Neutrophil (primary cell): ENCODE measurements around the gene EOLA1.
"Not testable (repeated sequence)": the region's sequence is repeated elsewhere in the genome, so short reads cannot be mapped to it uniquely, and the experiment has no call there.

ENCODE experiments used
- H3K27ac ChIP-seq: fragments of 200-600 bp; sonication (generic); 2 replicates; pipeline ENCODE4 v1.5.1; 2016; ENCODE audit warnings: mild to moderate bottlenecking, moderate library complexity
- H3K27me3 ChIP-seq: fragments of 200-600 bp; sonication (generic); 2 replicates; pipeline ENCODE4 v1.6.0; 2016; ENCODE audit warnings: mild to moderate bottlenecking
- H3K36me3 ChIP-seq: fragments of 200-600 bp; sonication (generic); 2 replicates; pipeline ENCODE4 v1.5.1; 2017
- H3K4me1 ChIP-seq, 2 experiments: fragments of 200-600 bp in 1 of 2; sonication (generic) in 1 of 2; 1 replicate in 1 of 2; 2 replicates in 1 of 2; pipeline versions ENCODE4 v1.5.1 to v1.6.1; 2013 to 2016; ENCODE audit warnings: low read depth in 1 of 2, low read length in 1 of 2, mild to moderate bottlenecking in 1 of 2, moderate library complexity in 1 of 2; ENCODE audit not compliant: control insufficient read depth in 1 of 2, insufficient read depth in 1 of 2
- H3K4me3 ChIP-seq, 2 experiments: fragments of 200-600 bp in 1 of 2; sonication (generic) in 1 of 2; 1 replicate in 1 of 2; 2 replicates in 1 of 2; pipeline ENCODE4 v1.5.1; 2013 to 2016; ENCODE audit warnings: low read depth in 1 of 2, low read length in 1 of 2, mild to moderate bottlenecking in 1 of 2, moderate library complexity in 1 of 2
- H3K9me3 ChIP-seq: fragments of 200-600 bp; sonication (generic); 2 replicates; pipeline ENCODE4 v1.5.1; 2016
- CTCF ChIP-seq: fragments of 200-600 bp; sonication (generic); IDR thresholded peaks from 2 replicates; pipeline ENCODE4 v1.5.1; 2016; ENCODE audit warnings: antibody characterized with exemption

EOLA1 gene

GRCh38 chrX:149570668-149571067, 29.9 kb downstream of the EOLA1 start:
- TF ChIP-seq CTCF: no peak
- Histone ChIP-seq H3K9me3 (no peaks in the 10 kb centered on the region), H3K36me3 (no peaks in the 10 kb centered on the region), H3K4me1 (no peaks in the 10 kb centered on the region), H3K4me3 (no peak overlapping the region), H3K27me3 (no peaks in the 10 kb centered on the region), H3K27ac (no peak overlapping the region)

- H3K27me3 ChIP-seq: no peaks in the 10 kb centered on the region
- no peak overlapping the region for H3K27ac ChIP-seq
- no peak for TF ChIP-seq CTCF
- H3K36me3 ChIP-seq: no peaks in the 10 kb centered on the region
- H3K9me3 ChIP-seq: no peaks in the 10 kb centered on the region
- H3K4me1 ChIP-seq: no peaks in the 10 kb centered on the region
- no peak overlapping the region for H3K4me3 ChIP-seq
Observed at GRCh38 chrX:149571770-149572169, 31.0 kb downstream of the EOLA1 start.

- Histone ChIP-seq H3K27me3 (no peaks in the 10 kb centered on the region), H3K36me3 (no peaks in the 10 kb centered on the region), H3K4me1 (no peaks in the 10 kb centered on the region), H3K9me3 (no peaks in the 10 kb centered on the region), H3K4me3 (no peak overlapping the region), H3K27ac (no peak overlapping the region)
- no peak for TF ChIP-seq CTCF
Observed at GRCh38 chrX:149572743-149573142, 31.9 kb downstream of the EOLA1 start.

GRCh38 chrX:149573456-149573855, 32.6 kb downstream of the EOLA1 start:
- not testable (repeated sequence) for H3K9me3 ChIP-seq

GRCh38 chrX:149585631-149586030, 44.8 kb downstream of the EOLA1 start:
- H3K27ac ChIP-seq, H3K27me3 ChIP-seq, H3K4me1 ChIP-seq, H3K36me3 ChIP-seq, H3K4me3 ChIP-seq, H3K9me3 ChIP-seq: not testable (repeated sequence)

More at GRCh38 chrX:149573456-149573855, 32.6 kb downstream of the EOLA1 start:
- not testable (repeated sequence) for H3K27ac ChIP-seq, H3K4me3 ChIP-seq, H3K27me3 ChIP-seq, H3K4me1 ChIP-seq, H3K36me3 ChIP-seq

GRCh38 chrX:149587359-149587758, 46.5 kb downstream of the EOLA1 start, which contains the start of gene MAGEA9B:
TSS of gene MAGEA9B (minus strand) at chrX:149587459. CDS start at chrX:149583179, 4,280 bp downstream.
- H3K27me3 ChIP-seq, H3K4me3 ChIP-seq, H3K9me3 ChIP-seq, H3K4me1 ChIP-seq, H3K36me3 ChIP-seq, H3K27ac ChIP-seq: not testable (repeated sequence)

GRCh38 chrX:149590993-149591392, 50.2 kb downstream of the EOLA1 start:
- H3K36me3 ChIP-seq, H3K9me3 ChIP-seq, H3K4me3 ChIP-seq, H3K27ac ChIP-seq, H3K27me3 ChIP-seq, H3K4me1 ChIP-seq: not testable (repeated sequence)

GRCh38 chrX:149595214-149595613, 54.4 kb downstream of the EOLA1 start, which contains the start of gene HSFX2:
TSS of gene HSFX2 (minus strand) at chrX:149595314. CDS start at chrX:149594700, 614 bp downstream.
- H3K27me3 ChIP-seq, H3K36me3 ChIP-seq, H3K4me1 ChIP-seq, H3K27ac ChIP-seq, H3K9me3 ChIP-seq, H3K4me3 ChIP-seq: not testable (repeated sequence)

- not testable (repeated sequence) for H3K4me1 ChIP-seq, H3K27me3 ChIP-seq, H3K27ac ChIP-seq, H3K36me3 ChIP-seq, H3K9me3 ChIP-seq, H3K4me3 ChIP-seq
Observed at GRCh38 chrX:149595943-149596342, 55.1 kb downstream of the EOLA1 start.
